Thoracic aorta (tissue), 2 donors: ENCODE measurements around the gene CPA3. TPM values are rescaled to one million over a fixed set of nuclear protein-coding genes. Genes with fewer than 3 reads are reported as not detected.
A peak's percentile ranks its signal among the peaks of the same experiment; 100 is the strongest.

Experiments
- ATAC-seq: fragments of 150-250 bp; one replicate; pipeline ENCODE4 v1.8.0; 2017; ENCODE audit warnings: low read depth; ENCODE audit not compliant: insufficient number of reproducible peaks, low FRiP score
- DNase-seq: peaks from one replicate; pipeline ENCODE4 v3.0.0-alpha.2; 2020; ENCODE audit warnings: low spot score
- H3K27ac ChIP-seq, 2 donors: fragments of 200-600 bp; sonication (generic); 1 replicate in 1 of 2; 2 replicates in 1 of 2; pipeline ENCODE4 v1.5.1; 2016; ENCODE audit warnings: mild to moderate bottlenecking in 2 of 2, moderate library complexity in 2 of 2
- H3K27me3 ChIP-seq: fragments of 200-600 bp; sonication (generic); replicated peaks from 2 replicates; pipeline ENCODE4 v1.6.0; 2016; ENCODE audit warnings: mild to moderate bottlenecking; ENCODE audit not compliant: insufficient read depth
- H3K36me3 ChIP-seq: fragments of 200-600 bp; sonication (generic); one replicate; pipeline ENCODE4 v1.5.1; 2016
- H3K4me1 ChIP-seq, 2 donors: fragments of 200-600 bp; sonication (generic); 1 replicate in 1 of 2; 2 replicates in 1 of 2; pipeline versions ENCODE4 v1.5.1 to v1.6.0; 2016; ENCODE audit warnings: low read depth in 2 of 2, mild to moderate bottlenecking in 1 of 2; ENCODE audit not compliant: control insufficient read depth in 1 of 2
- H3K4me3 ChIP-seq: fragments of 200-600 bp; sonication (generic); 2 replicates; pipeline ENCODE4 v1.5.1; 2016; ENCODE audit warnings: mild to moderate bottlenecking
- H3K9me3 ChIP-seq: fragments of 200-600 bp; sonication (generic); 2 replicates; pipeline ENCODE4 v1.5.1; 2016
- total RNA-seq, 2 donors: library from RNA; depleted of rRNA; stranded (reverse); fragments of >200 nt; gene quantifications; one replicate each; pipeline versions ENCODE4 v1.1.0 to v1.2.3, GENCODE V29; 2016
- TF ChIP-seq, protein P1 (sequence below): fragments of 200-600 bp; sonication (generic); IDR thresholded peaks from one replicate; pipeline ENCODE4 v1.5.1; 2019; ENCODE audit warnings: antibody characterized with exemption

Gene CPA3
- total RNA-seq, 2 donors from 2014 or later, result 19.5 to 31.8 TPM

DNA sequence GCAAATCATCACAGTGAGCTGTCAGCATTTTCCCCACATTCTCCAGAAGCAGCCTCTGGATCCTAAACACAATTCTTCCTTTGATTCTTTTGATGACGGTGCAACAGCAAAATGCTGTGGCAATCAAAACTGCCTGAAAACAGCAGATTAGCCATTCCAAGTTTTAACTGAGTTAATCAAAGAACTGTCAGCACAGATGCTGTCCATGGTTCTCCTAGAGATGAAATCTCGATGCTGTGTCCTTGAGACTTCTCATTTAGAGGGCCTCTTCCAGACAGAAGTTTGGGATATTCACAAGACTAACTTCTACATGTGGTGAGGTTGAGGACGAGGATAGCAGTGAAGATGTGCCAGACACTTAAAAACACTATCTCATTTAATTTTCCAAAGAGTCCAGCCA lies 75.9 kb downstream of the CPA3 start:
- Histone ChIP-seq H3K36me3 (no peaks in the 10 kb centered on the region), H3K27me3 (no peaks in the 10 kb centered on the region), H3K9me3 (no peaks in the 10 kb centered on the region), H3K27ac (no peak overlapping the region), H3K4me1 (no peaks in the 10 kb centered on the region), H3K4me3 (no peak overlapping the region)
- ATAC-seq (no peak), DNase-seq (no peak)
- TF ChIP-seq, protein P1, sequence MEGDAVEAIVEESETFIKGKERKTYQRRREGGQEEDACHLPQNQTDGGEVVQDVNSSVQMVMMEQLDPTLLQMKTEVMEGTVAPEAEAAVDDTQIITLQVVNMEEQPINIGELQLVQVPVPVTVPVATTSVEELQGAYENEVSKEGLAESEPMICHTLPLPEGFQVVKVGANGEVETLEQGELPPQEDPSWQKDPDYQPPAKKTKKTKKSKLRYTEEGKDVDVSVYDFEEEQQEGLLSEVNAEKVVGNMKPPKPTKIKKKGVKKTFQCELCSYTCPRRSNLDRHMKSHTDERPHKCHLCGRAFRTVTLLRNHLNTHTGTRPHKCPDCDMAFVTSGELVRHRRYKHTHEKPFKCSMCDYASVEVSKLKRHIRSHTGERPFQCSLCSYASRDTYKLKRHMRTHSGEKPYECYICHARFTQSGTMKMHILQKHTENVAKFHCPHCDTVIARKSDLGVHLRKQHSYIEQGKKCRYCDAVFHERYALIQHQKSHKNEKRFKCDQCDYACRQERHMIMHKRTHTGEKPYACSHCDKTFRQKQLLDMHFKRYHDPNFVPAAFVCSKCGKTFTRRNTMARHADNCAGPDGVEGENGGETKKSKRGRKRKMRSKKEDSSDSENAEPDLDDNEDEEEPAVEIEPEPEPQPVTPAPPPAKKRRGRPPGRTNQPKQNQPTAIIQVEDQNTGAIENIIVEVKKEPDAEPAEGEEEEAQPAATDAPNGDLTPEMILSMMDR, result no peak

DNA sequence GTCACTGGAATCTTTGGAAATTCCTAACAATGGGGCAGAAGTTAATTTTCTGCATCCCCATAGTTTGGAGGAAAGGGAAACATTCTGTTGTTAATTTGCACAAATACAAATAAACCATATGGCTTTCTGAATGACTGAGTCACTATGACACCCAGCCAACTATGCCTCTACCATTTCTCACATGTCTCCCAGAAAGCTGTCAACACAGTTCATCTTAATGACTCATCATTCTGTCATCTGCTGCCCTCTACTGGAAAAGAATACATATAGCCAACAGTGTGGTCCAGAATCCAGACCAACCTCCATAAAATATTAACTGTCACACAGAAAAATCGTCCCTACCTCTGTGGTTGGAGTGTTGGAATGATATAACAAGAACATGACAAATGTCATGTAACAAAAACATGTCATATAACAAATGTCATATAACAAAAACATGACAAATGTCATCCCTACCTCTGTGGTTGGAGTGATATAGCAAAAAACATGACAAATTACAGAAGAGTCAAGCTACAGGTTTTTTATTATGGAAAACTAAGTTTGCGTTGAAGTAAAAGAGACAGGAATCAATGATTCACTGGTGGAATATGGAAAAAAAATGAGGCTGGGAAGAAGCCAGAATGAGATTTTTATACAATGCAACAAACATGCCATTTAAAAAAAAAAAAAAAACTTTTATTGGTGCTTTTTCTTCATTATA lies 78.6 kb downstream of the CPA3 start:
- H3K4me1 ChIP-seq, result no peaks in the 10 kb centered on the region
- no peak overlapping the region for H3K27ac ChIP-seq
- DNase-seq (no peak), ATAC-seq (no peak)
- no peaks in the 10 kb centered on the region for H3K9me3 ChIP-seq
- no peaks in the 10 kb centered on the region for H3K27me3 ChIP-seq
- no peaks in the 10 kb centered on the region for H3K36me3 ChIP-seq
- H3K4me3 ChIP-seq, result no peak overlapping the region
- TF ChIP-seq, protein P1, result peak; percentile 40

DNA sequence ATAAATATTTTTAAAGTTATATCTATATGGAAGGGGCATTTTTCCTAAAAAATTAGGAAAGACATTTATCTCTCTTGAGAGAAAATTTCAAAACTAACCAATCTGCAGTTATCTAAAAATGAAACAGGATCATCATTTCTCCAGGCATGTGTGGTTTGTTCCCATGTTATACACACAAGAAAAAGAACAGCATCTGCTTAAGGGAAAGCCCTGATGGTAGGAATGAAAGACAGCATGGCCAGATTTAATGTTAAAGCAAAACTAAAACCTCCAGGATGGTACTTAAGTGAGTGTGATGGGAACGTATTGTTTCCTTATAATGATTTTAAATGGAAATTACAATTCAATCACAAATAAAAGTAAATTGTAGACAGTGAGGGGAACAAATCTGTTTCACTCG lies 80.0 kb downstream of the CPA3 start:
- ATAC-seq, result no peak
- H3K27me3 ChIP-seq, result no peaks in the 10 kb centered on the region
- H3K36me3 ChIP-seq, result no peaks in the 10 kb centered on the region

More for the DNA sequence above, 80.0 kb downstream of the CPA3 start:
- Histone ChIP-seq H3K9me3 (no peaks in the 10 kb centered on the region), H3K4me1 (no peaks in the 10 kb centered on the region), H3K27ac (no peak overlapping the region), H3K4me3 (no peak overlapping the region)
- DNase-seq, result no peak
- TF ChIP-seq, protein P1, result no peak

Other genes starting within 250 kb of the CPA3 start
- 1 to 10 TPM; 3.8 to 7.3 TPM for gene AGTR1, start 167.4 kb upstream of the CPA3 start, total RNA-seq
- gene CPB1, start 37.5 kb upstream of the CPA3 start, total RNA-seq, result 1 to 10 TPM in 1 of 2 donors, under 1 TPM in 1; 0.95 to 3.5 TPM
- 10 to 100 TPM; 72.6 to 89.5 TPM for gene GYG1, start 126.2 kb downstream of the CPA3 start, total RNA-seq
- 10 to 100 TPM; 27.5 to 33.6 TPM for gene HLTF, start 221.2 kb downstream of the CPA3 start, total RNA-seq